Esophagus squamous epithelium (tissue), 4 donors: Measurements from ENCODE around the gene LAGE3.

ENCODE experiments used
- POLR2A ChIP-seq, 4 donors: fragments of 450-650 bp; IDR thresholded peaks; one replicate each; pipeline ENCODE4 v1.6.1; 2017; ENCODE audit warnings: antibody characterized with exemption in 4 of 4, mild to moderate bottlenecking in 4 of 4, moderate library complexity in 3 of 4
- TF ChIP-seq, protein P1 (sequence below), 6 experiments: fragments of 450-650 bp in 4 of 6; fragments of 200-600 bp in 2 of 6; sonication (generic) in 2 of 6; IDR thresholded peaks; one replicate each; pipeline ENCODE4 v1.5.1; 2016 to 2019; ENCODE audit warnings: antibody characterized with exemption in 6 of 6, mild to moderate bottlenecking in 4 of 6, moderate library complexity in 4 of 6

GRCh38 chrX:154452823-154453222 is 26.3 kb downstream of the LAGE3 start:
- TF ChIP-seq, protein P1, sequence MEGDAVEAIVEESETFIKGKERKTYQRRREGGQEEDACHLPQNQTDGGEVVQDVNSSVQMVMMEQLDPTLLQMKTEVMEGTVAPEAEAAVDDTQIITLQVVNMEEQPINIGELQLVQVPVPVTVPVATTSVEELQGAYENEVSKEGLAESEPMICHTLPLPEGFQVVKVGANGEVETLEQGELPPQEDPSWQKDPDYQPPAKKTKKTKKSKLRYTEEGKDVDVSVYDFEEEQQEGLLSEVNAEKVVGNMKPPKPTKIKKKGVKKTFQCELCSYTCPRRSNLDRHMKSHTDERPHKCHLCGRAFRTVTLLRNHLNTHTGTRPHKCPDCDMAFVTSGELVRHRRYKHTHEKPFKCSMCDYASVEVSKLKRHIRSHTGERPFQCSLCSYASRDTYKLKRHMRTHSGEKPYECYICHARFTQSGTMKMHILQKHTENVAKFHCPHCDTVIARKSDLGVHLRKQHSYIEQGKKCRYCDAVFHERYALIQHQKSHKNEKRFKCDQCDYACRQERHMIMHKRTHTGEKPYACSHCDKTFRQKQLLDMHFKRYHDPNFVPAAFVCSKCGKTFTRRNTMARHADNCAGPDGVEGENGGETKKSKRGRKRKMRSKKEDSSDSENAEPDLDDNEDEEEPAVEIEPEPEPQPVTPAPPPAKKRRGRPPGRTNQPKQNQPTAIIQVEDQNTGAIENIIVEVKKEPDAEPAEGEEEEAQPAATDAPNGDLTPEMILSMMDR (IDR thresholded peaks at IDR 0.05) = no peak
- no peak for TF ChIP-seq POLR2A (IDR thresholded peaks at IDR 0.05)
